ENCODE measurements around the gene SLC44A3. TPM values are rescaled to one million over a fixed set of nuclear protein-coding genes. Genes with fewer than 3 reads are reported as not detected.

Gene SLC44A3
- total and polyA plus RNA-seq, 2 of the 13 experiments (the other 11 are each of a cell fraction or from before 2014, with no cell fraction given): 6.8 to 14.1 TPM

- 0 out of 2 replicates have a peak, but pooled peaks have one; percentile 10 for TF ChIP-seq ELF1 (CRISPR knock-in tag; IDR thresholded peaks at IDR 0.05)
- TF ChIP-seq TCF7L2 (IDR thresholded peaks at IDR 0.05; ENCODE audit: low read depth, low read length): no peak
- TF ChIP-seq SKIL (CRISPR knock-in tag; IDR thresholded peaks at IDR 0.05; ENCODE audit: borderline replicate concordance): 0 out of 2 replicates have a peak, but pooled peaks have one; percentile 9
- 0 out of 2 replicates have a peak, but pooled peaks have one; percentile 11 for TF ChIP-seq ISL2 (CRISPR knock-in tag; IDR thresholded peaks at IDR 0.05)
- 0 out of 2 replicates have a peak, but pooled peaks have one; percentile 47 for TF ChIP-seq PAWR (CRISPR knock-in tag; IDR thresholded peaks at IDR 0.05; ENCODE audit: borderline replicate concordance)
- TF ChIP-seq ZKSCAN1 (IDR thresholded peaks at IDR 0.05; ENCODE audit: low read length): no peak
- no peak for TF ChIP-seq ZBTB1 (CRISPR knock-in tag; IDR thresholded peaks at IDR 0.05; ENCODE audit: borderline replicate concordance)
- no peak for TF ChIP-seq MAZ (IDR thresholded peaks at IDR 0.05; ENCODE audit: borderline replicate concordance, low read depth, low read length)
- no peak for TF ChIP-seq MAZ (CRISPR knock-in tag; IDR thresholded peaks at IDR 0.05; ENCODE audit: low read depth)
- TF ChIP-seq NCOA2 (CRISPR knock-in tag; IDR thresholded peaks at IDR 0.05): no peak
- TF ChIP-seq ATF7-NPFF (CRISPR knock-in tag; IDR thresholded peaks at IDR 0.05; ENCODE audit: low read depth): 0 out of 2 replicates have a peak, but pooled peaks have one; percentile 27
- TF ChIP-seq ASH2L (IDR thresholded peaks at IDR 0.05; ENCODE audit: insufficient read length, low read depth, low read length): peak; percentile 37
- peak; percentile 79; the same call in 1 of the 2 replicates for TF ChIP-seq UBTF (CRISPR knock-in tag; IDR thresholded peaks at IDR 0.05)
- TF ChIP-seq RBFOX2 (IDR thresholded peaks at IDR 0.05; ENCODE audit: low read depth, low read length): peak; percentile 75; the same call in 1 of the 2 replicates
- TF ChIP-seq SRSF4 (IDR thresholded peaks at IDR 0.05; ENCODE audit: low read depth, low read length, poor library complexity, severe bottlenecking): no peak
- 0 out of 2 replicates have a peak, but pooled peaks have one; percentile 16 for TF ChIP-seq MYPOP (CRISPR knock-in tag; IDR thresholded peaks at IDR 0.05)
- TF ChIP-seq NR1H2 (CRISPR knock-in tag; IDR thresholded peaks at IDR 0.05; ENCODE audit: borderline replicate concordance, low read depth): 0 out of 2 replicates have a peak, but pooled peaks have one; percentile 22
- peak; percentile 50; the same call in 1 of the 2 replicates for TF ChIP-seq KDM5A (IDR thresholded peaks at IDR 0.05; ENCODE audit: borderline replicate concordance, low read length)
- peak; percentile 4; the same call in 1 of the 2 replicates for TF ChIP-seq ZKSCAN8 (CRISPR knock-in tag; IDR thresholded peaks at IDR 0.05; ENCODE audit: borderline replicate concordance)
- no peak for TF ChIP-seq THAP11 (CRISPR knock-in tag; IDR thresholded peaks at IDR 0.05)
- peak; percentile 53; the same call in 1 of the 2 replicates for TF ChIP-seq MATR3 (CRISPR knock-in tag; IDR thresholded peaks at IDR 0.05)
- 0 out of 2 replicates have a peak, but pooled peaks have one; percentile 9 for TF ChIP-seq FOXJ3 (CRISPR knock-in tag; IDR thresholded peaks at IDR 0.05; ENCODE audit: borderline replicate concordance)
Measured at GRCh38 chr1:94926126-94926914, 106.2 kb downstream of the SLC44A3 start (continued).

Measured in HepG2 (cell line).